GM21381 (cell line): ENCODE measurements around the gene ICA1.
"Not testable (repeated sequence)": the region's sequence is repeated elsewhere in the genome, so short reads cannot be mapped to it uniquely, and the experiment has no call there.

Experiments
- ATAC-seq: cut with Tn5 transposase; IDR thresholded peaks from one replicate; pipeline ENCODE4 v1.9.1; 2021; ENCODE audit warnings: mild to moderate bottlenecking, moderate library complexity; ENCODE audit not compliant: unreplicated experiment

ICA1 gene

GRCh38 chr7:8063300-8063699 lies 198.7 kb downstream of the ICA1 start:
- ATAC-seq = not testable (repeated sequence)
